GM12878 (cell line): Measurements from ENCODE around the gene ALAS1. TPM values are rescaled to one million over a fixed set of nuclear protein-coding genes. Genes with fewer than 3 reads are reported as not detected.
A peak's percentile ranks its signal among the peaks of the same experiment; 100 is the strongest.

Experiments used
- ATAC-seq: fragments of 200-7000 bp; cut with Tn5 transposase; 3 replicates; pipeline ENCODE4 v1.9.1; 2020; ENCODE audit warnings: mild to moderate bottlenecking, moderate library complexity
- BruUV-seq: library from RNA; stranded (reverse); fragments of 400-500 nt; replicated peaks from 2 replicates; lab custom pipeline; 2021; lab: Mats Ljungman, UMichigan
- CTCF ChIA-PET: fragments of 300-600 bp; sonication (Branson Sonifier 250); formaldehyde crosslinking; extraction: SDS; loops from one replicate; lab custom pipeline; 2021; ENCODE audit warnings: inconsistent platforms; lab: Yijun Ruan, JAX
- POLR2A ChIA-PET: fragments of 350-600 bp; formaldehyde crosslinking; extraction: SDS; loops from one replicate; lab custom pipeline; 2021; ENCODE audit warnings: inconsistent platforms; lab: Charles Lee
- RAD21 ChIA-PET: fragments of 300-600 bp; sonication (Branson Sonifier 250); formaldehyde crosslinking; loops from one replicate; lab custom pipeline; 2023; ENCODE audit warnings: antibody characterized with exemption; ENCODE audit not compliant: unreplicated experiment; lab: Charles Lee
- SMC1A ChIA-PET: fragments of 300-600 bp; sonication (Branson Sonifier 250); formaldehyde crosslinking; loops from one replicate; lab custom pipeline; 2023; ENCODE audit not compliant: unreplicated experiment, uncharacterized antibody; lab: Charles Lee
- DNase-seq: peaks from one replicate; pipeline ENCODE4 v3.0.0-alpha.2; 2011; ENCODE audit warnings: low read depth, low spot score
- FAIRE-seq: peaks from 3 replicates; lab custom pipeline; 2011; peaks lifted over from hg19 to GRCh38; lab: Jason Lieb, UNC
- H2AFZ ChIP-seq: 2 replicates; pipeline ENCODE4 v1.6.0; 2011; ENCODE audit warnings: low read depth, low read length, control low read depth; ENCODE audit not compliant: control insufficient read depth
- H3K27ac ChIP-seq: 2 replicates; pipeline ENCODE4 v1.5.1; 2011; ENCODE audit warnings: control low read depth; ENCODE audit not compliant: control insufficient read depth, insufficient read depth
- H3K27me3 ChIP-seq, 2 experiments: replicated peaks in 1 of 2; 2 replicates each; pipeline versions ENCODE4 v1.6.0 to v1.6.1; 2011; ENCODE audit warnings: low read length in 1 of 2; ENCODE audit not compliant: control insufficient read depth in 2 of 2, insufficient read depth in 2 of 2
- H3K36me3 ChIP-seq, 2 experiments: 2 replicates each; pipeline ENCODE4 v1.5.1; 2011; ENCODE audit warnings: low read length in 1 of 2; ENCODE audit not compliant: control insufficient read depth in 2 of 2, insufficient read depth in 2 of 2
- H3K4me1 ChIP-seq: 2 replicates; pipeline ENCODE4 v1.6.1; 2011; ENCODE audit warnings: mild to moderate bottlenecking, low read length, moderate library complexity, mixed read lengths; ENCODE audit not compliant: control insufficient read depth, insufficient read depth
- H3K4me2 ChIP-seq: 2 replicates; pipeline ENCODE4 v1.6.0; 2011; ENCODE audit warnings: control low read depth; ENCODE audit not compliant: control insufficient read depth, insufficient read depth
- H3K4me3 ChIP-seq: fragments of 200-600 bp; sonication (generic); 2 replicates; pipeline ENCODE4 v1.5.1; 2016
- H3K79me2 ChIP-seq: 2 replicates; pipeline ENCODE4 v1.6.0; 2011; ENCODE audit warnings: low read length; ENCODE audit not compliant: control insufficient read depth, insufficient read depth
- H3K9ac ChIP-seq: 2 replicates; pipeline ENCODE4 v1.8.0; 2011; ENCODE audit warnings: low read length, control low read depth, mixed read lengths; ENCODE audit not compliant: control insufficient read depth, insufficient read depth
- H3K9me3 ChIP-seq: replicated peaks from 3 replicates; pipeline ENCODE4 v1.5.1; 2011; ENCODE audit warnings: mild to moderate bottlenecking, low read length; ENCODE audit not compliant: control insufficient read depth, insufficient read depth
- H4K20me1 ChIP-seq: 2 replicates; pipeline ENCODE4 v1.6.0; 2011; ENCODE audit not compliant: control insufficient read depth, insufficient read depth
- NFYA ChIP-seq: IDR thresholded peaks from 2 replicates; pipeline ENCODE4 v1.6.1; 2011; ENCODE audit warnings: low read depth, mild to moderate bottlenecking, low read length, improper control_type of control experiment, borderline replicate concordance
- NFYB ChIP-seq: IDR thresholded peaks from 2 replicates; pipeline ENCODE4 v1.6.1; 2011; ENCODE audit warnings: low read depth, mild to moderate bottlenecking, low read length, improper control_type of control experiment, moderate library complexity; ENCODE audit not compliant: insufficient read depth
- POLR2A ChIP-seq: IDR thresholded peaks from 2 replicates; pipeline ENCODE4 v1.6.1; 2011; ENCODE audit warnings: low read depth, mild to moderate bottlenecking, low read length
- RAD21 ChIP-seq: IDR thresholded peaks from 2 replicates; pipeline ENCODE4 v1.6.1; 2011; ENCODE audit warnings: mild to moderate bottlenecking, low read depth, low read length, moderate library complexity; ENCODE audit not compliant: insufficient read depth
- TCF3 ChIP-seq: IDR thresholded peaks from 2 replicates; pipeline ENCODE4 v1.6.1; 2012; ENCODE audit warnings: low read depth, mild to moderate bottlenecking, low read length, borderline replicate concordance; ENCODE audit not compliant: insufficient read depth
- WRNIP1 ChIP-seq: IDR thresholded peaks from 2 replicates; pipeline ENCODE4 v1.6.1; 2011; ENCODE audit warnings: low read depth, low read length, improper control_type of control experiment, borderline replicate concordance
- WGBS: methylation state at CpG from one replicate; pipeline ENCODE4 v1.1.6; 2016; ENCODE audit warnings: low lambda C conversion rate; ENCODE audit not compliant: insufficient replicate concordance, insufficient coverage; ENCODE audit errors: missing lambda C conversion rate; 5-methylcytosine and 5-hydroxymethylcytosine counted together
- in situ Hi-C: fragments of 300-500 bp; cut with MboI; formaldehyde crosslinking; loops from 9 replicates; pipeline ENCODE4 v1.14.3; 2018; ENCODE audit warnings: mixed read lengths
- intact Hi-C: fragments of 100-400 bp; cut with micrococcal nuclease; formaldehyde crosslinking; loops from one replicate; pipeline ENCODE4 v1.14.2; 2022; ENCODE audit not compliant: unreplicated experiment
- polyA plus RNA-seq, 11 experiments: library from polyadenylated mRNA; depleted of rRNA in 4 of 11; unstranded in 6 of 11; stranded (reverse) in 5 of 11; fragments of >200 nt; fragmentation: Nextera tagmentation in 4 of 11; fragmentation: Illumina TruSeq in 1 of 11; extraction: Ambion mirVana in 4 of 11; extraction: Trizol in 1 of 11; gene quantifications; 1 replicate in 1 of 11; 2 replicates in 10 of 11; pipeline versions ENCODE4 v1.2.1 to v1.2.3, GENCODE V29; 2011 to 2016; ENCODE audit warnings: inconsistent platforms in 2 of 11, missing spikeins in 2 of 11, low read depth in 1 of 11
- total RNA-seq, 4 experiments: library from RNA; depleted of rRNA in 3 of 4; stranded (reverse); fragments of >200 nt in 3 of 4; fragmentation: Illumina TruSeq in 1 of 4; extraction: Trizol in 1 of 4; gene quantifications; 2 replicates each; pipeline versions ENCODE4 v1.2.1 to v1.2.3, GENCODE V29; 2013 to 2021
- TF ChIP-seq, protein P1 (sequence below), 3 experiments: IDR thresholded peaks in 2 of 3; conservative IDR thresholded peaks in 1 of 3; 2 replicates each; pipeline ENCODE4 v1.5.1; 2011; ENCODE audit warnings: low read depth in 3 of 3, low read length in 3 of 3, mild to moderate bottlenecking in 3 of 3, control low read depth in 2 of 3, moderate library complexity in 2 of 3, inconsistent platforms in 1 of 3, mixed read lengths in 1 of 3; ENCODE audit not compliant: control insufficient read depth in 2 of 3, insufficient read depth in 1 of 3; ENCODE audit errors: extremely low read depth in 1 of 3

ALAS1 gene
- total and polyA plus RNA-seq, 10 of the 15 experiments (the other 5 are each of a cell fraction or from before 2014, with no cell fraction given) = 69.9 to 115 (median 94.1) TPM

DNA sequence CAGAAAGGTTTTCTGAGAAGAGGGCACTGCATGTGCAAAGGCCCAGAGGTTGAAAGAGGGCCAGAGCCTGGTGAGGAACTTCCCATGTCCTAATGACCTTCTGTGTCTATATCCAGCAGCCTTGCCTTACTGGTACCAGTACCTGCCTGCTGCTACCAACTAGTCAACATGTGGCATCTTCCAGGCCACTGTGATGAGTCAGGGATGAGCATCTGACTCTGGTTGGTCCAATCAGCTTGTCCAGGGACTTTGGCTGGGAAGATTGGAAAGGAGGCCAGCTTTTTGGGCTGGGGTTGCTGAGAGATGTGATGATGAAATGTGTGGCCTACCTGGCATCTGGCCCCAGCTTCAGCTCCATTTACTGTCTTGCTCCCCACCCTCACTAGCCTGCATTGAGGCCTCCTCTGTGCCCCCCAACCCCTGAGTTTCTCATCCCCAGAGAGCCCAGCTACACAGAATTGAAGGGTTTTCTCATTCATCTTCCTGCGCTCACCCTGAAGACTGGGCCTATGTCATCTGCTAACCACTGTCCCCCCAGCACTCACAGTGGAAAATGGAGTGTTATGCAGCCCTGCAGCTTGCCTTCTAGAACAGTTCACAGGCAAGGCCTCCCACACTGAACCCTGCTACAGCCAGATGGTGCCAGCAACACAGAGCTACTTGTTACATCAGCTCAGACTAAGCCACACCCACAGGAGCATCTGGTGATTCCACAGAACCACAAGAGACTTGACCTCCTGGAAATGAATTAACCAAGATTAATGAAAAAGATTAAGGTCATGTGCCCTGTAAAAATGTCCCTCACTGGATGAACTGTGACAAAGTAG lies 42.3 kb downstream of the ALAS1 start:
- H4K20me1 ChIP-seq = no peaks in the 10 kb centered on the region
- DNase-seq (no peak), FAIRE-seq (no peak), ATAC-seq (peak; percentile 24)
- intact Hi-C loops (no loop called here), in situ Hi-C loops (no loop called here)
- H3K36me3 ChIP-seq = peaks cover 0 to 2% of the 10 kb centered on the region in 2 experiments; a peak in 1 of 4 replicates
- peaks cover 52% of the 10 kb centered on the region for H3K4me1 ChIP-seq
- ChIA-PET SMC1A (interaction anchor here (1.0 to 7.4 kb wide), 14 partner anchors 10 to 159 kb away, joined by 3 to 62 read pairs (median 4); partner anchors contain the start of genes TLR9 and WDR82), RAD21 (interaction anchor here (0.6 to 2.5 kb wide), 20 partner anchors 9 to 172 kb away, joined by 3 to 36 read pairs (median 4); partner anchors contain the start of genes GLYCTK, TLR9 and WDR82), POLR2A (interaction anchor here (0.6 to 7.2 kb wide), 14 partner anchors 10 to 255 kb away, joined by 3 to 49 read pairs (median 4); partner anchors contain the start of genes GLYCTK, TLR9 and WDR82), CTCF (interaction anchor here (0.5 to 7.5 kb wide), 20 partner anchors 9 to 257 kb away, joined by 3 to 87 read pairs (median 6); partner anchors contain the start of genes ACY1, TLR9 and WDR82)
- no peaks in the 10 kb centered on the region; the same call in 2 of the 3 replicates for H3K9me3 ChIP-seq
- TF ChIP-seq TCF3 (peak; percentile 23; the same call in 1 of the 2 replicates), POLR2A (peak; percentile 82), WRNIP1 (no peak), NFYB (peak; percentile 87), NFYA (no peak), RAD21 (peak; percentile 30; the same call in 1 of the 2 replicates)
- TF ChIP-seq, protein P1, sequence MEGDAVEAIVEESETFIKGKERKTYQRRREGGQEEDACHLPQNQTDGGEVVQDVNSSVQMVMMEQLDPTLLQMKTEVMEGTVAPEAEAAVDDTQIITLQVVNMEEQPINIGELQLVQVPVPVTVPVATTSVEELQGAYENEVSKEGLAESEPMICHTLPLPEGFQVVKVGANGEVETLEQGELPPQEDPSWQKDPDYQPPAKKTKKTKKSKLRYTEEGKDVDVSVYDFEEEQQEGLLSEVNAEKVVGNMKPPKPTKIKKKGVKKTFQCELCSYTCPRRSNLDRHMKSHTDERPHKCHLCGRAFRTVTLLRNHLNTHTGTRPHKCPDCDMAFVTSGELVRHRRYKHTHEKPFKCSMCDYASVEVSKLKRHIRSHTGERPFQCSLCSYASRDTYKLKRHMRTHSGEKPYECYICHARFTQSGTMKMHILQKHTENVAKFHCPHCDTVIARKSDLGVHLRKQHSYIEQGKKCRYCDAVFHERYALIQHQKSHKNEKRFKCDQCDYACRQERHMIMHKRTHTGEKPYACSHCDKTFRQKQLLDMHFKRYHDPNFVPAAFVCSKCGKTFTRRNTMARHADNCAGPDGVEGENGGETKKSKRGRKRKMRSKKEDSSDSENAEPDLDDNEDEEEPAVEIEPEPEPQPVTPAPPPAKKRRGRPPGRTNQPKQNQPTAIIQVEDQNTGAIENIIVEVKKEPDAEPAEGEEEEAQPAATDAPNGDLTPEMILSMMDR (IDR thresholded peaks at IDR 0.05 in 2 of 3, conservative IDR thresholded peaks at IDR 0.05 in 1 of 3; ENCODE audit: control insufficient read depth in 2 of 3, extremely low read depth in 1 of 3, insufficient read depth in 1 of 3, low read depth in 3 of 3, low read length in 3 of 3) = peak in 2 of 3 experiments; percentile 17 to 43; a peak in 3 of 6 replicates
- WGBS = 82% methylated on average over 1 of the region's 1 CpG
- H3K4me2 ChIP-seq = peak overlapping the region; percentile 86
- peak overlapping the region; percentile 88 for H3K27ac ChIP-seq
- BruUV-seq = no TSS peak
- no peaks in the 10 kb centered on the region for H3K27me3 ChIP-seq
- peak overlapping the region; percentile 87 for H3K9ac ChIP-seq
- no peak overlapping the region for H2AFZ ChIP-seq
- H3K79me2 ChIP-seq = peaks cover 39% of the 10 kb centered on the region
- peak overlapping the region; percentile 93 for H3K4me3 ChIP-seq
